Ovary (tissue), 3 donors: ENCODE results near the gene RILPL2.

ENCODE experiments used
- EP300 ChIP-seq: sonication (generic); formaldehyde crosslinking; IDR thresholded peaks from one replicate; pipeline ENCODE4 v1.6.1; 2017; ENCODE audit warnings: antibody characterized with exemption
- TF ChIP-seq, protein P1 (sequence below), 3 donors: fragments of 450-650 bp in 2 of 3; fragments of 200-600 bp in 1 of 3; IDR thresholded peaks; one replicate each; pipeline versions ENCODE4 v1.5.1 to v1.8.0; 2016 to 2022; ENCODE audit warnings: antibody characterized with exemption in 3 of 3, mild to moderate bottlenecking in 1 of 3
- donor health status: DM: no; HTN: no; CAD: no.

- TF ChIP-seq, protein P1, sequence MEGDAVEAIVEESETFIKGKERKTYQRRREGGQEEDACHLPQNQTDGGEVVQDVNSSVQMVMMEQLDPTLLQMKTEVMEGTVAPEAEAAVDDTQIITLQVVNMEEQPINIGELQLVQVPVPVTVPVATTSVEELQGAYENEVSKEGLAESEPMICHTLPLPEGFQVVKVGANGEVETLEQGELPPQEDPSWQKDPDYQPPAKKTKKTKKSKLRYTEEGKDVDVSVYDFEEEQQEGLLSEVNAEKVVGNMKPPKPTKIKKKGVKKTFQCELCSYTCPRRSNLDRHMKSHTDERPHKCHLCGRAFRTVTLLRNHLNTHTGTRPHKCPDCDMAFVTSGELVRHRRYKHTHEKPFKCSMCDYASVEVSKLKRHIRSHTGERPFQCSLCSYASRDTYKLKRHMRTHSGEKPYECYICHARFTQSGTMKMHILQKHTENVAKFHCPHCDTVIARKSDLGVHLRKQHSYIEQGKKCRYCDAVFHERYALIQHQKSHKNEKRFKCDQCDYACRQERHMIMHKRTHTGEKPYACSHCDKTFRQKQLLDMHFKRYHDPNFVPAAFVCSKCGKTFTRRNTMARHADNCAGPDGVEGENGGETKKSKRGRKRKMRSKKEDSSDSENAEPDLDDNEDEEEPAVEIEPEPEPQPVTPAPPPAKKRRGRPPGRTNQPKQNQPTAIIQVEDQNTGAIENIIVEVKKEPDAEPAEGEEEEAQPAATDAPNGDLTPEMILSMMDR (IDR thresholded peaks at IDR 0.05): no peak
- TF ChIP-seq EP300: no peak
These were observed 16.7 kb upstream of the RILPL2 start for GRCh38 chr12:123453165-123453564.
